GM19467 (cell line): Measurements from ENCODE around the gene SLC39A13.
A peak's percentile ranks its signal among the peaks of the same experiment; 100 is the strongest.

ENCODE experiments used
- ATAC-seq: cut with Tn5 transposase; IDR thresholded peaks from one replicate; pipeline ENCODE4 v1.9.1; 2021; ENCODE audit warnings: mild to moderate bottlenecking, moderate library complexity; ENCODE audit not compliant: unreplicated experiment

Gene SLC39A13

GRCh38 chr11:47418454-47419259 lies 10.3 kb downstream of the SLC39A13 start:
- no peak for ATAC-seq

GRCh38 chr11:47425611-47426010 lies 17.2 kb downstream of the SLC39A13 start:
- no peak for ATAC-seq

- peak; percentile 88 for ATAC-seq
Measured at GRCh38 chr11:47426062-47426956, 17.9 kb downstream of the SLC39A13 start, which contains the start of gene PSMC3. PSMC3 (minus strand) TSS chr11:47426439; CDS start chr11:47426279, 160 bp downstream.

- ATAC-seq = no peak
Measured at GRCh38 chr11:47430524-47430923, 22.1 kb downstream of the SLC39A13 start.

- no peak for ATAC-seq
Measured at GRCh38 chr11:47431356-47432083, 23.1 kb downstream of the SLC39A13 start.

- ATAC-seq = no peak
Measured at GRCh38 chr11:47433157-47433556, 24.8 kb downstream of the SLC39A13 start.

- no peak for ATAC-seq
Measured at GRCh38 chr11:47434011-47434786, 25.8 kb downstream of the SLC39A13 start.

- ATAC-seq = no peak
Measured at GRCh38 chr11:47435687-47436086, 27.3 kb downstream of the SLC39A13 start.

- no peak for ATAC-seq
Measured at GRCh38 chr11:47436726-47437125, 28.3 kb downstream of the SLC39A13 start.

- no peak for ATAC-seq
Measured at GRCh38 chr11:47437218-47437745, 28.9 kb downstream of the SLC39A13 start.

- no peak for ATAC-seq
Measured at GRCh38 chr11:47437746-47438418, 29.5 kb downstream of the SLC39A13 start.

GRCh38 chr11:47438721-47439120 lies 30.3 kb downstream of the SLC39A13 start:
- ATAC-seq = no peak

- ATAC-seq = no peak
Measured at GRCh38 chr11:47440054-47440476, 31.7 kb downstream of the SLC39A13 start.

GRCh38 chr11:47441421-47441820 lies 33.0 kb downstream of the SLC39A13 start:
- ATAC-seq = no peak

- ATAC-seq = no peak
Measured at GRCh38 chr11:47442514-47442913, 34.1 kb downstream of the SLC39A13 start.

- no peak for ATAC-seq
Measured at GRCh38 chr11:47443028-47443700, 34.8 kb downstream of the SLC39A13 start.

GRCh38 chr11:47443817-47444216 lies 35.4 kb downstream of the SLC39A13 start:
- ATAC-seq = no peak

- no peak for ATAC-seq
Measured at GRCh38 chr11:47445840-47446239, 37.5 kb downstream of the SLC39A13 start.

- no peak for ATAC-seq
Measured at GRCh38 chr11:47446833-47447232, 38.4 kb downstream of the SLC39A13 start.
